Omental fat pad (tissue), 4 donors: Measurements from ENCODE around the gene RNU5D-1. TPM values are rescaled to one million over a fixed set of nuclear protein-coding genes. Genes with fewer than 3 reads are reported as not detected.
A peak's percentile ranks its signal among the peaks of the same experiment; 100 is the strongest.
"Not testable (repeated sequence)": the region's sequence is repeated elsewhere in the genome, so short reads cannot be mapped to it uniquely, and the experiment has no call there.

ENCODE experiments used
- ATAC-seq: fragments of 150-250 bp; one replicate; pipeline ENCODE4 v1.9.1; 2016; ENCODE audit warnings: mild to moderate bottlenecking, moderate library complexity; ENCODE audit not compliant: low FRiP score
- DNase-seq: peaks from one replicate; pipeline ENCODE4 v3.0.0-alpha.2; 2019; ENCODE audit warnings: low spot score
- total RNA-seq, 4 donors: library from RNA; depleted of rRNA; stranded (reverse); fragments of >200 nt; gene quantifications; one replicate each; pipeline ENCODE4 v1.1.0, GENCODE V29; 2016
- TF ChIP-seq, protein P1 (sequence below), 3 donors: fragments of 450-650 bp; IDR thresholded peaks; one replicate each; pipeline ENCODE4 v1.5.1; 2016 to 2017; ENCODE audit warnings: antibody characterized with exemption in 3 of 3, mild to moderate bottlenecking in 3 of 3, moderate library complexity in 2 of 3

RNU5D-1 gene
- total RNA-seq, 4 donors from 2014 or later: not detected

DNA sequence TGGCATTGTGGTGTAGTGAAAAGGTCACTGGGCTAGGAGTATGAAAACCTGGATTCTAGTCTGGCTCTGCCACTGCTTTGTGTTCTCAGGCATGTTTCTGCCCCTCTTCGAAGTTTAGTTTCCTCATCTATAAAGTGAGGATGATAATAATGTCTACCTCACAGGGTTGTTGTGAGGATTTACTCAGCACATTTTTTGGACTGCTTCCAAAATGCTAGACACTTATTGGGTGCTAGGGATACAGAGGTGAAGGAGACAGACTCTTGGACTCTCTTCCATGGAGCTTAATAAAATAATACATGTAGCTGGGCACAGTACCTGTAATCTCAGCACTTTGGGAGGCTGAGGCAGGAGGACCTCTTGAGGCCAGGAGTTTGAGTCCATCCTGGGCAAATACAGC is 12.2 kb upstream of the RNU5D-1 start:
- TF ChIP-seq, protein P1, sequence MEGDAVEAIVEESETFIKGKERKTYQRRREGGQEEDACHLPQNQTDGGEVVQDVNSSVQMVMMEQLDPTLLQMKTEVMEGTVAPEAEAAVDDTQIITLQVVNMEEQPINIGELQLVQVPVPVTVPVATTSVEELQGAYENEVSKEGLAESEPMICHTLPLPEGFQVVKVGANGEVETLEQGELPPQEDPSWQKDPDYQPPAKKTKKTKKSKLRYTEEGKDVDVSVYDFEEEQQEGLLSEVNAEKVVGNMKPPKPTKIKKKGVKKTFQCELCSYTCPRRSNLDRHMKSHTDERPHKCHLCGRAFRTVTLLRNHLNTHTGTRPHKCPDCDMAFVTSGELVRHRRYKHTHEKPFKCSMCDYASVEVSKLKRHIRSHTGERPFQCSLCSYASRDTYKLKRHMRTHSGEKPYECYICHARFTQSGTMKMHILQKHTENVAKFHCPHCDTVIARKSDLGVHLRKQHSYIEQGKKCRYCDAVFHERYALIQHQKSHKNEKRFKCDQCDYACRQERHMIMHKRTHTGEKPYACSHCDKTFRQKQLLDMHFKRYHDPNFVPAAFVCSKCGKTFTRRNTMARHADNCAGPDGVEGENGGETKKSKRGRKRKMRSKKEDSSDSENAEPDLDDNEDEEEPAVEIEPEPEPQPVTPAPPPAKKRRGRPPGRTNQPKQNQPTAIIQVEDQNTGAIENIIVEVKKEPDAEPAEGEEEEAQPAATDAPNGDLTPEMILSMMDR (IDR thresholded peaks at IDR 0.05): no peak
- DNase-seq: no peak
- ATAC-seq: no peak

DNA sequence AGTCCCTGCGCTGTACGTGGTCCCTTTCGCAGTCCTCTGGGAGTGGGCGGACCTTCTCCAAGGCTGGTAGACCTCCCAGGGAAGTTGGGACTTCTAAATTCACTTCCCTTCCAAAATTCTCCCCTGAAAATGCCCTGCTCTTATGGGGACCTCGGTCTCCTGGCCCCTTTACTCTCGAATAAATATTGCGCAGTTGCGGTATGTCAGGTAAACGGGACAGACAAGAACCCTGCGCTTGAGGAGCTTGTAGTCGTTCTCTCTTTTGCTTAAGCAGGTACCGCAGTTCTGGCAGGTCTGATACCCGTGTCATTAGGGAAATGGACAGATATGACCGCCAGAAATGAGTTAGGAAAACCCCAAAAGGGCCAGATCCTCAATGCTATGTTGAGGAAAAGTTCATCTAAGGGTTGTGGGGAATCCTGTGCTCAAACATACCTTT is 9.2 kb upstream of the RNU5D-1 start:
- no peak for DNase-seq
- TF ChIP-seq, protein P1 (IDR thresholded peaks at IDR 0.05): no peak
- no peak for ATAC-seq

GRCh38 chr1:44739307-44740178 is 8.6 kb upstream of the RNU5D-1 start, which contains the start of gene KIF2C:
Gene KIF2C, plus strand, starts transcription at chr1:44739837. Its CDS starts 96 bp downstream, at chr1:44739933.
- DNase-seq: peak; percentile 86
- TF ChIP-seq, protein P1 (IDR thresholded peaks at IDR 0.05): no peak
- peak; percentile 99 for ATAC-seq

GRCh38 chr1:44738953-44739306 is 8.0 kb upstream of the RNU5D-1 start:
- ATAC-seq: not testable (repeated sequence)

DNA sequence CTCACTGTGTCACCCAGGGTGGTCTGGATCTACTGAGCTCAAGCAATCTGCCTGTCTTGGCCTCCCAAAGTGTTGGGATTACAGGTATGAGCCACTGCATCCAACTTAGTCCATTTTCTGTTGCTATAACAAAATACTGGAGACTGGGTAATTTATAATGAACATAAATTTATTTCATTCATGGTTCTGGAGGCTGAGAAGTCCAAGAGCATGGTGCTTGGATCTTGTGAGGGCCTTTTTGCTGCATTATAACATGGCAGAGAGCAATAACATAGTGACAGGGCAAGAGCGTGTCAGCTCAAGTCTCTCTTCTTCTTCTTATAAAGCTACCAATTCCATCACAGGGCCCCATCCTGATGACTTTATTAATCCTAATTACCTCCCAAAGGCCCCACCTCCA is 5.0 kb upstream of the RNU5D-1 start:
- TF ChIP-seq, protein P1 (IDR thresholded peaks at IDR 0.05): no peak
- ATAC-seq: no peak
- DNase-seq: no peak

More at GRCh38 chr1:44738953-44739306, 8.0 kb upstream of the RNU5D-1 start:
- not testable (repeated sequence) for DNase-seq

GRCh38 chr1:44733784-44734183 is 2.8 kb upstream of the RNU5D-1 start:
- ATAC-seq: no peak

DNA sequence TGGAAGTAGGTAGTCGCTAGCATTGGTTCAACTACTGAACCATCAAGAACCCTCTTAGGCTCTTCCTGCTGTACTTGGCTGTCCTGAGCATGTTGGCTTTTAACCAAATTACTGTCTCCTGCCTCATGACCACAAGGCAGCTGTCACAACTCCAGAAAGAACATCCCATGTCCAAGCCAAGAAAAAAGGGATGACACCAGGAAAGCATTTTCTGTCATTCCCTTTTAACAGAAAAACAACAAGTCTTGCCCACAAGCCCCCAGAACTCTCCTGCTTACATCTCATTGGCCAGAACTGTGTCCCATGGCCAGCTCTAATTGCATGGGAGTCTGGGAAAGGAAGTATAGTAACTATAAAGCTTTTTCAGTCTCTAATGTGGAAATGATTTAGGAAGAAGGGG is 2.4 kb upstream of the RNU5D-1 start:
- no peak for DNase-seq
- no peak for ATAC-seq
- TF ChIP-seq, protein P1 (IDR thresholded peaks at IDR 0.05): no peak

More at GRCh38 chr1:44733784-44734183, 2.8 kb upstream of the RNU5D-1 start:
- TF ChIP-seq, protein P1 (IDR thresholded peaks at IDR 0.05): no peak
- DNase-seq: no peak
